Esophagus muscularis mucosa (tissue), 4 donors: Measurements from ENCODE around the gene SLC29A3. TPM values are rescaled to one million over a fixed set of nuclear protein-coding genes. Genes with fewer than 3 reads are reported as not detected.

Experiments used
- DNase-seq: peaks from one replicate; pipeline ENCODE4 v3.0.0-alpha.2; 2017; ENCODE audit errors: extremely low spot score
- H3K27ac ChIP-seq, 4 donors: fragments of 200-600 bp; sonication (generic); replicated peaks in 1 of 4; 1 replicate in 3 of 4; 2 replicates in 1 of 4; pipeline ENCODE4 v1.5.1; 2016 to 2019; ENCODE audit warnings: mild to moderate bottlenecking in 1 of 4
- H3K27me3 ChIP-seq, 4 donors: fragments of 200-600 bp; sonication (generic); one replicate each; pipeline versions ENCODE4 v1.5.1 to v1.6.0; 2016 to 2019
- H3K36me3 ChIP-seq, 4 donors: fragments of 200-600 bp; sonication (generic); one replicate each; pipeline ENCODE4 v1.5.1; 2016 to 2019
- H3K4me1 ChIP-seq, 4 donors: fragments of 200-600 bp; sonication (generic); one replicate each; pipeline ENCODE4 v1.5.1; 2016 to 2019
- H3K4me3 ChIP-seq, 4 donors: fragments of 200-600 bp; sonication (generic); 1 replicate in 2 of 4; 2 replicates in 2 of 4; pipeline ENCODE4 v1.5.1; 2016 to 2019; ENCODE audit warnings: mild to moderate bottlenecking in 4 of 4, moderate library complexity in 1 of 4
- H3K9me3 ChIP-seq, 4 donors: fragments of 200-600 bp; sonication (generic); 1 replicate in 3 of 4; 2 replicates in 1 of 4; pipeline ENCODE4 v1.5.1; 2016 to 2019
- EP300 ChIP-seq: sonication (generic); formaldehyde crosslinking; IDR thresholded peaks from one replicate; pipeline ENCODE4 v1.6.1; 2017; ENCODE audit warnings: antibody characterized with exemption
- POLR2A ChIP-seq: fragments of 450-650 bp; IDR thresholded peaks from one replicate; pipeline ENCODE4 v1.6.1; 2017; ENCODE audit warnings: antibody characterized with exemption, moderate library complexity, mild to moderate bottlenecking, low read depth
- POLR2AphosphoS5 ChIP-seq, 2 donors: sonication (generic); formaldehyde crosslinking; IDR thresholded peaks; one replicate each; pipeline ENCODE4 v1.6.1; 2017; ENCODE audit warnings: antibody characterized with exemption in 2 of 2
- WGBS: methylation state at CpG from one replicate; pipeline ENCODE4 v1.1.5; 2018; 5-methylcytosine and 5-hydroxymethylcytosine counted together
- intact Hi-C: fragments of 100-400 bp; cut with DNase I; formaldehyde crosslinking; loops from one replicate; pipeline ENCODE4 v1.15.1; 2023
- total RNA-seq, 4 donors: library from RNA; depleted of rRNA; stranded (reverse); fragments of >200 nt; gene quantifications; one replicate each; pipeline versions ENCODE4 v1.1.0 to v1.2.1, GENCODE V29; 2016
- TF ChIP-seq, protein P1 (sequence below), 3 experiments: fragments of 200-600 bp in 2 of 3; fragments of 450-650 bp in 1 of 3; sonication (generic) in 2 of 3; IDR thresholded peaks; one replicate each; pipeline ENCODE4 v1.5.1; 2017 to 2019; ENCODE audit warnings: antibody characterized with exemption in 3 of 3, mild to moderate bottlenecking in 2 of 3, moderate library complexity in 1 of 3

Gene SLC29A3
- total RNA-seq, 4 donors from 2014 or later: 4.0 to 6.9 (median 5.0) TPM

DNA sequence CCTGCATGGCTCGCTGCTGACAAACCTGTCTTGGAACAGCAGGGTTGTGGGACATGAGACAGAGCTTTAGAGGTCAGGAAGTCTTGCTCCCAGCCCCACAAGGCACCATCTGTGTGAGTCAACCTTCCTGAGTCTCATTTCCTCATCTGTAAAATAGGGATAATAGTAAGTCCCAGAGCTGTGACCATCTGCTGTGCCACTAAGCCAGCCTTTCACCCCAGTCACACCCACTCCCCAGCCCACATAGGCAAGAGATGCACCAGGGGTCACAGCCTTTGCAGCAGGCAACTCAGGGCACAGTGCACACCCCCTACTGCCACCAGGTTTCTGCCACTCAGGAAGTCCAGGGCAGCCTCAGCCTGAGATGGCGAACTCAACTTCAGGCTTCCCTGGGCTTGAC lies 48.2 kb downstream of the SLC29A3 start:
- Histone ChIP-seq H3K4me1 (no peaks in the 10 kb centered on the region), H3K36me3 (peaks cover 0 to 22% (median 11%) of the 10 kb centered on the region in 4 donors), H3K4me3 (no peak overlapping the region), H3K9me3 (no peaks in the 10 kb centered on the region), H3K27me3 (peaks cover 0 to 11% (median 0%) of the 10 kb centered on the region in 4 donors), H3K27ac (no peak overlapping the region)
- TF ChIP-seq POLR2A (no peak), EP300 (no peak), POLR2AphosphoS5 (IDR thresholded peaks at IDR 0.05) (no peak)
- TF ChIP-seq, protein P1, sequence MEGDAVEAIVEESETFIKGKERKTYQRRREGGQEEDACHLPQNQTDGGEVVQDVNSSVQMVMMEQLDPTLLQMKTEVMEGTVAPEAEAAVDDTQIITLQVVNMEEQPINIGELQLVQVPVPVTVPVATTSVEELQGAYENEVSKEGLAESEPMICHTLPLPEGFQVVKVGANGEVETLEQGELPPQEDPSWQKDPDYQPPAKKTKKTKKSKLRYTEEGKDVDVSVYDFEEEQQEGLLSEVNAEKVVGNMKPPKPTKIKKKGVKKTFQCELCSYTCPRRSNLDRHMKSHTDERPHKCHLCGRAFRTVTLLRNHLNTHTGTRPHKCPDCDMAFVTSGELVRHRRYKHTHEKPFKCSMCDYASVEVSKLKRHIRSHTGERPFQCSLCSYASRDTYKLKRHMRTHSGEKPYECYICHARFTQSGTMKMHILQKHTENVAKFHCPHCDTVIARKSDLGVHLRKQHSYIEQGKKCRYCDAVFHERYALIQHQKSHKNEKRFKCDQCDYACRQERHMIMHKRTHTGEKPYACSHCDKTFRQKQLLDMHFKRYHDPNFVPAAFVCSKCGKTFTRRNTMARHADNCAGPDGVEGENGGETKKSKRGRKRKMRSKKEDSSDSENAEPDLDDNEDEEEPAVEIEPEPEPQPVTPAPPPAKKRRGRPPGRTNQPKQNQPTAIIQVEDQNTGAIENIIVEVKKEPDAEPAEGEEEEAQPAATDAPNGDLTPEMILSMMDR (IDR thresholded peaks at IDR 0.05): no peak
- intact Hi-C loops: no loop called here
- WGBS: 60% methylated on average over 1 of the region's 2 CpGs
- DNase-seq: no peak

DNA sequence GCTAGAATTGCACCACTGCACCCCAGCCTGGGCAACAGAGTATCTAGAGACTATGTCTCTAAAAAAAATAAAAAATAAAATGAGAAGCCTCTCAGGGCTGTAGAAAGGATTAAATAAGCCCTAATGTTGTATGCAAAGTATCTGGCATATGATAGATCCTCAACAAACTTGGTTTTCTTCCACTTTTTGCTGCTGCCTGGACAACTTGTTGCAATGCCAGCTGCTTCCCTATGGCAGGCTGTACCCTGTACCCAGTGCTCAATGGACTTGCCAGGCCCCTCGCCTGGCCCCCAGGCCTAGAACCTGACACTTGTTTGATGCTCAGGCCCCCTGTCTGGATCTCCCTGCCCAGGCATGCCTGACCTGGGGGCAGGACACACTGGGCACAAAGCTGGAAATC lies 49.1 kb downstream of the SLC29A3 start:
- H3K4me3 ChIP-seq: no peak overlapping the region
- intact Hi-C loops: no loop called here
- H3K36me3 ChIP-seq: peaks cover 0 to 13% (median 5%) of the 10 kb centered on the region in 4 donors
- TF ChIP-seq, protein P1 (IDR thresholded peaks at IDR 0.05): no peak
- no peak for TF ChIP-seq EP300
- no peak for TF ChIP-seq POLR2AphosphoS5 (IDR thresholded peaks at IDR 0.05)
- TF ChIP-seq POLR2A: no peak
- DNase-seq: no peak
- WGBS: 100% methylated on average over 1 of the region's 1 CpG
- peaks cover 0 to 11% (median 0%) of the 10 kb centered on the region in 4 donors for H3K27me3 ChIP-seq
- H3K4me1 ChIP-seq: no peaks in the 10 kb centered on the region
- H3K27ac ChIP-seq: no peak overlapping the region
- H3K9me3 ChIP-seq: no peaks in the 10 kb centered on the region

DNA sequence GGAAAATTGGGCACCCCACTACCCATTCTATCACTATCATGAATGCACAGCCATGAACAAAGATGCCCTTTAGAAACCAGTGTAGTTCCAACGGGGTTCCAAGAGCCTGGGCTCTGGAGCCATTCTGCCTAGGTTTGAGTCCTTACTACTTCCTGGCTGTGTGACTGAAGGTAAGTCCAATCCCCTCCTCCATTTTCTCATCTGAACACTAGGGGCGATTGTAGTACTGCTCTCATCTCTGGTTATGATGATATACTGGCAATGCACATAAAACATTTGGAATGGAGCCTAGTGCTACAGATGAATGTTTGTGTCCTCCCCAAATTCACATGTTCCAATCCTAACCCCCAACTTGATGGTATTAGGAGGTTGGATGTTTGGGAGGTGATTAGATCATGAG lies 49.6 kb downstream of the SLC29A3 start:
- no peak for DNase-seq
- intact Hi-C loops: no loop called here

DNA sequence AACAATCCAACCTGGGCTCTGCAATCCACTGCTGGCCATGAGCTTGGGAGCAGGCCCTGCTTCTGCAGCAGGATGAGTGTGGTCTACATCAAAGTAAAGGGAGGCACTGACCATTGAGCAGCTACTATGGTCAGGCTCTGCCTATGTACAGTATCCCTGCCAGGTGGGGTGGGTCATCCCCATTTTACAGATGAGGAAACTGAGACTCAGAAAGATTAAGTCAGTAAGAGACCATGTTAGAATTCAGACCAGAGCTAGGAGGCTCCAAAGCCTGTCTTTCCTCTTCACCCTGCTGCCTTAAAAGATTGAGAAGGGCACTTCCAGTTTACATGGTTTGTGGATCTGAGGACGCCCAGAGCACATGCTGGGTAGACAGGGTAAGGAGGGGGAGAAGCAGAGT lies 50.5 kb downstream of the SLC29A3 start:
- DNase-seq: no peak
- H3K27ac ChIP-seq: no peak overlapping the region
- no peak overlapping the region for H3K4me3 ChIP-seq
- peaks cover 0 to 11% (median 0%) of the 10 kb centered on the region in 4 donors for H3K27me3 ChIP-seq
- TF ChIP-seq POLR2AphosphoS5 (IDR thresholded peaks at IDR 0.05) (no peak), EP300 (no peak)
- H3K9me3 ChIP-seq: no peaks in the 10 kb centered on the region
- no peaks in the 10 kb centered on the region for H3K4me1 ChIP-seq
- intact Hi-C loops: loop anchor here (10.0 kb wide), 1 partner anchor 525 kb away; no protein-coding TSS in a partner anchor
- peaks cover 0 to 9% (median under 1%) of the 10 kb centered on the region in 4 donors for H3K36me3 ChIP-seq
- WGBS: 60% methylated on average over 1 of the region's 1 CpG

More for the DNA sequence above, 49.6 kb downstream of the SLC29A3 start:
- Histone ChIP-seq H3K4me1 (no peaks in the 10 kb centered on the region), H3K9me3 (no peaks in the 10 kb centered on the region), H3K36me3 (peaks cover 0 to 12% (median 5%) of the 10 kb centered on the region in 4 donors), H3K27me3 (peaks cover 0 to 11% (median 0%) of the 10 kb centered on the region in 4 donors), H3K27ac (no peak overlapping the region), H3K4me3 (no peak overlapping the region)
- WGBS: 74% methylated on average over 2 of the region's 2 CpGs
- TF ChIP-seq POLR2A: no peak
- TF ChIP-seq POLR2AphosphoS5 (IDR thresholded peaks at IDR 0.05): no peak
- no peak for TF ChIP-seq EP300
- TF ChIP-seq, protein P1 (IDR thresholded peaks at IDR 0.05): no peak

DNA sequence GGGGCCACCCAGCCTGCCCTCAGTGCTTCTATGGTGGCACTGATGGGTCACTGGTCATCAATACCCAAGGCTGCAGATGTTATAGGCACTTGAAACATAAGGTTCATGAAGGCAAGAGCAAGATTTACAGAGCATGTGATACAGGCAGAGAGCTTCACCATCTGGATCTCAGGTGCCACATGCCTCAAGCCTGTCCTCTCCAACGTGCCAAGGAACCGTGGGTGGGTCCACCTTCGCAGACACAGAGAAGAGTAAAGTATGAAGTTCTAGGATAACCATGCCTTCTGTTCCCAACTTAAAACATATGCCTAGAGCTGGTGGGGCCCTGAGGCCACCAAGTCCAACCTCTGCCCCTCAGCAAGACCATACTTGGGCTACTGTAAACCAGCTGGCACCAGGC lies 51.0 kb downstream of the SLC29A3 start:
- H3K27me3 ChIP-seq: peaks cover 0 to 11% (median 0%) of the 10 kb centered on the region in 4 donors
- WGBS: 77% methylated on average over 3 of the region's 3 CpGs
- no peak overlapping the region for H3K4me3 ChIP-seq
- H3K36me3 ChIP-seq: peaks cover 0 to 5% (median 0%) of the 10 kb centered on the region in 4 donors
- TF ChIP-seq POLR2AphosphoS5 (IDR thresholded peaks at IDR 0.05): no peak
- TF ChIP-seq POLR2A: no peak
- no peak for TF ChIP-seq EP300
- TF ChIP-seq, protein P1 (IDR thresholded peaks at IDR 0.05): no peak
- H3K9me3 ChIP-seq: no peaks in the 10 kb centered on the region
- no peak for DNase-seq
- no peak overlapping the region for H3K27ac ChIP-seq
- H3K4me1 ChIP-seq: no peaks in the 10 kb centered on the region
- intact Hi-C loops: loop anchor here (10.0 kb wide), 1 partner anchor 525 kb away; no protein-coding TSS in a partner anchor
